Heart right ventricle (tissue), 16 donors: ENCODE data around the gene KREMEN1. TPM values are rescaled to one million over a fixed set of nuclear protein-coding genes. Genes with fewer than 3 reads are reported as not detected.
"Not testable (repeated sequence)": the region's sequence is repeated elsewhere in the genome, so short reads cannot be mapped to it uniquely, and the experiment has no call there.

Experiments
- ATAC-seq, 8 donors: fragments of 200-7000 bp; cut with Tn5 transposase; one replicate each; pipeline ENCODE4 v1.9.1; 2020; ENCODE audit warnings: mild to moderate bottlenecking in 8 of 8, moderate library complexity in 8 of 8, moderate number of reproducible peaks in 1 of 8
- DNase-seq, 2 donors: peaks; one replicate each; pipeline ENCODE4 v3.0.0-alpha.2; 2020
- H3K27ac ChIP-seq, 10 donors: fragments of 200-600 bp; sonication (generic) in 2 of 10; one replicate each; pipeline versions ENCODE4 v1.5.0 to v1.8.0; 2020 to 2022; ENCODE audit warnings: mild to moderate bottlenecking in 3 of 10
- H3K27me3 ChIP-seq, 7 donors: fragments of 200-600 bp; one replicate each; pipeline ENCODE4 v1.8.0; 2021 to 2022; ENCODE audit warnings: mild to moderate bottlenecking in 2 of 7
- H3K36me3 ChIP-seq, 9 donors: fragments of 200-600 bp; sonication (generic) in 1 of 9; one replicate each; pipeline versions ENCODE4 v1.5.0 to v1.8.0; 2020 to 2022; ENCODE audit warnings: mild to moderate bottlenecking in 2 of 9
- H3K4me1 ChIP-seq, 9 donors: fragments of 200-600 bp; sonication (generic) in 1 of 9; one replicate each; pipeline versions ENCODE4 v1.5.0 to v1.8.0; 2020 to 2022; ENCODE audit warnings: mild to moderate bottlenecking in 4 of 9
- H3K4me3 ChIP-seq, 10 donors: fragments of 200-600 bp; sonication (generic) in 2 of 10; one replicate each; pipeline versions ENCODE4 v1.5.0 to v1.8.0; 2020 to 2022; ENCODE audit warnings: mild to moderate bottlenecking in 7 of 10, moderate library complexity in 2 of 10
- H3K9me3 ChIP-seq, 11 donors: fragments of 200-600 bp in 10 of 11; sonication (generic) in 2 of 11; one replicate each; pipeline versions ENCODE4 v1.5.0 to v1.8.0; 2013 to 2022; ENCODE audit warnings: mild to moderate bottlenecking in 2 of 11, control low read depth in 1 of 11, moderate library complexity in 1 of 11
- CTCF ChIP-seq, 9 donors: fragments of 200-600 bp; sonication (generic) in 2 of 9; IDR thresholded peaks; one replicate each; pipeline versions ENCODE4 v1.5.0 to v1.8.0; 2021 to 2022; ENCODE audit warnings: antibody characterized with exemption in 9 of 9, mild to moderate bottlenecking in 5 of 9, moderate library complexity in 1 of 9
- WGBS, 2 donors: extraction: QIAGEN DNeasy Blood & Tissue Kit; methylation state at CpG; one replicate each; pipeline ENCODE4 v1.1.7; 2013; ENCODE audit warnings: inconsistent platforms in 1 of 2; 5-methylcytosine and 5-hydroxymethylcytosine counted together
- intact Hi-C, 10 donors: fragments of 100-400 bp; cut with DNase I; formaldehyde crosslinking; loops; one replicate each; pipeline versions ENCODE4 v1.11.1 to v1.14.2; 2022
- polyA plus RNA-seq, 2 donors: library from polyadenylated mRNA; stranded (reverse); fragments of 200-250 nt; gene quantifications; one replicate each; pipeline ENCODE4 v1.2.3, GENCODE V29; 2013
- total RNA-seq, 10 donors: library from RNA; stranded (reverse); fragmentation: NEBNext Ultra II Directional in 3 of 10; extraction: Animal tissue kit (Norgen Biotek cat#: 25700) in 3 of 10; gene quantifications; one replicate each; pipeline versions ENCODE4 v1.2.1 to v1.2.4, GENCODE V29; 2021 to 2023
- donor health status: Arrhythmogenic right ventricular cardiomyopathy.
- donor health status: ischemic (EF 13 %, LVEDD 7.1; RV severe dilation, severe dysfunction).
- donor health status: healthy with polysubstance abuse.
- donor health status: DM: no; HTN: yes; CAD: no.
- donor health status: DM: no; HTN: no; CAD: no.
- donor health status: ischemic (EF 25% LVEDD 6.9; RV normal size, moderate dysfunction).
- donor health status: ischemic (EF 25% LVEDD 5.7; RV mildly dilated, moderate dysfunction).
- donor health status: healthy.
- donor health status: DM: yes; HTN: yes; CAD: no.
- donor health status: Ischemic cardiomyopathy.
- donor health status: ischemic (EF 35%, LVEDD 5.7; RV mildly dilated, moderate dysfunction).
- donor health status: nonischemic (EF 11% LVEDD 7.7; RV severe dilation, severe dysfunction).
- donor health status: DM: yes; HTN: yes; CAD: no.
- donor health status: PGD.
- donor health status: ischemic (EF 29% LVEDD 5.4; RV normal size, mild dysfunction).
- donor health status: nonischemic (EF 23%, LVEDD 6.1; RV moderate dilation, normal function).

KREMEN1 gene
- total and polyA plus RNA-seq, 12 donors = 7.4 to 46.3 (median 36.5) TPM

GRCh38 chr22:29039148-29039547 is 33.7 kb upstream of the KREMEN1 start:
- Histone ChIP-seq H3K4me1 (peaks cover 0 to 14% (median 4%) of the 10 kb centered on the region in 9 donors), H3K27me3 (no peaks in the 10 kb centered on the region), H3K36me3 (peaks cover 0 to 10% (median 0%) of the 10 kb centered on the region in 9 donors), H3K27ac (no peak overlapping the region), H3K9me3 (no peaks in the 10 kb centered on the region), H3K4me3 (no peak overlapping the region)
- intact Hi-C loops = loop anchor here in 3 of 10 donors (5.0 to 10.0 kb wide), 4 partner anchors 206 to 1014 kb away; no protein-coding TSS in a partner anchor
- WGBS, 2 donors = 85 to 92% methylated on average over 9 of the region's 9 CpGs
- DNase-seq = no peak
- no peak for ATAC-seq
- no peak for TF ChIP-seq CTCF (IDR thresholded peaks at IDR 0.05)

GRCh38 chr22:29039684-29040083 is 33.2 kb upstream of the KREMEN1 start:
- not testable (repeated sequence) for DNase-seq, H3K27ac ChIP-seq, H3K4me3 ChIP-seq, H3K27me3 ChIP-seq, H3K9me3 ChIP-seq
- peaks cover 0 to 14% (median 4%) of the 10 kb centered on the region in 9 donors for H3K4me1 ChIP-seq
- peak in 1 of 8 donors; percentile 9 for ATAC-seq
- H3K36me3 ChIP-seq = peaks cover 0 to 15% (median 0%) of the 10 kb centered on the region in 9 donors
- intact Hi-C loops = loop anchor here (1.0 to 10.0 kb wide), 13 partner anchors 115 to 1015 kb away; no protein-coding TSS in a partner anchor
- 91 to 92% methylated on average over 4 of the region's 4 CpGs for WGBS, 2 donors

- Histone ChIP-seq H3K36me3 (peaks cover 0 to 24% (median 0%) of the 10 kb centered on the region in 9 donors), H3K4me1 (peaks cover 0 to 14% (median 4%) of the 10 kb centered on the region in 9 donors), H3K4me3 (no peak overlapping the region), H3K9me3 (no peaks in the 10 kb centered on the region), H3K27ac (peak overlapping the region in 1 of 10 donors; percentile 18), H3K27me3 (no peaks in the 10 kb centered on the region)
- DNase-seq (peak; percentile 29 to 73), ATAC-seq (peak; percentile 67 to 84 (median 76))
- WGBS, 2 donors = 34 to 36% methylated on average over 9 of the region's 9 CpGs
- intact Hi-C loops = loop anchor here (1.0 to 10.0 kb wide), 11 partner anchors 114 to 438 kb away; no protein-coding TSS in a partner anchor
- TF ChIP-seq CTCF (IDR thresholded peaks at IDR 0.05) = peak; percentile 90 to 99 (median 97)
Measured at GRCh38 chr22:29040385-29041275, 32.2 kb upstream of the KREMEN1 start.

- intact Hi-C loops = loop anchor here in 8 of 10 donors (2.0 to 10.0 kb wide), 8 partner anchors 113 to 439 kb away; no protein-coding TSS in a partner anchor
- H3K27ac ChIP-seq = peak overlapping the region in 1 of 10 donors; percentile 18
- DNase-seq (no peak), ATAC-seq (no peak)
- no peaks in the 10 kb centered on the region for H3K9me3 ChIP-seq
- no peak overlapping the region for H3K4me3 ChIP-seq
- TF ChIP-seq CTCF (IDR thresholded peaks at IDR 0.05) = no peak
- H3K36me3 ChIP-seq = peaks cover 0 to 32% (median 0%) of the 10 kb centered on the region in 9 donors
- peaks cover 0 to 14% (median 4%) of the 10 kb centered on the region in 9 donors for H3K4me1 ChIP-seq
- 53 to 60% methylated on average over 2 of the region's 2 CpGs for WGBS, 2 donors
- H3K27me3 ChIP-seq = no peaks in the 10 kb centered on the region
Measured at GRCh38 chr22:29041408-29041807, 31.4 kb upstream of the KREMEN1 start.
